Progenitor cell of endocrine pancreas (in vitro differentiated cells): ENCODE data around the gene NPR3. TPM values are rescaled to one million over a fixed set of nuclear protein-coding genes. Genes with fewer than 3 reads are reported as not detected.

ENCODE experiments used
- DNase-seq: peaks from one replicate; pipeline ENCODE4 v3.0.0; 2021; ENCODE audit warnings: low spot score; ENCODE audit not compliant: unreplicated experiment
- H3K27ac Mint-ChIP-seq: 2 replicates; pipeline ENCODE4 v1.8.0; 2021; ENCODE audit warnings: mild to moderate bottlenecking, moderate library complexity, mixed read lengths
- H3K27me3 Mint-ChIP-seq: 2 replicates; pipeline ENCODE4 v1.8.0; 2021; ENCODE audit warnings: mixed read lengths
- H3K36me3 Mint-ChIP-seq: 2 replicates; pipeline ENCODE4 v1.8.0; 2022; ENCODE audit warnings: mixed read lengths; ENCODE audit not compliant: insufficient read depth
- H3K4me1 Mint-ChIP-seq: 2 replicates; pipeline ENCODE4 v1.8.0; 2021; ENCODE audit warnings: low read depth, mixed read lengths
- H3K4me3 Mint-ChIP-seq: 2 replicates; pipeline ENCODE4 v1.8.0; 2021; ENCODE audit warnings: low read depth, mild to moderate bottlenecking, moderate library complexity, mixed read lengths
- H3K9me3 Mint-ChIP-seq: 2 replicates; pipeline ENCODE4 v1.8.0; 2021; ENCODE audit warnings: low read depth, mixed read lengths
- CTCF ChIP-seq: fragments of 200-600 bp; sonication (generic); IDR thresholded peaks from one replicate; pipeline ENCODE4 v1.5.0; 2021; ENCODE audit warnings: antibody characterized with exemption, mild to moderate bottlenecking; ENCODE audit not compliant: unreplicated experiment
- total RNA-seq: library from RNA; stranded (reverse); gene quantifications from 2 replicates; pipeline ENCODE4 v1.2.1, GENCODE V29; 2021

NPR3 gene
- total RNA-seq, 1 donor from 2014 or later = 1.0 TPM

GRCh38 chr5:32770444-32770843, 59.3 kb downstream of the NPR3 start:
- no peak overlapping the region for H3K27ac Mint-ChIP-seq
- no peak for DNase-seq
- H3K27me3 Mint-ChIP-seq = peaks cover 7% of the 10 kb centered on the region
- no peaks in the 10 kb centered on the region for H3K4me1 Mint-ChIP-seq
- no peaks in the 10 kb centered on the region for H3K36me3 Mint-ChIP-seq
- H3K4me3 Mint-ChIP-seq = no peak overlapping the region
- TF ChIP-seq CTCF = no peak
- no peaks in the 10 kb centered on the region for H3K9me3 Mint-ChIP-seq

- Mint-ChIP-seq H3K27me3 (peaks cover 7% of the 10 kb centered on the region), H3K27ac (no peak overlapping the region)
These were observed 59.9 kb downstream of the NPR3 start for GRCh38 chr5:32771037-32771436.

GRCh38 chr5:32773944-32774343, 62.8 kb downstream of the NPR3 start:
- TF ChIP-seq CTCF = no peak
- Mint-ChIP-seq H3K27me3 (peaks cover 7% of the 10 kb centered on the region), H3K36me3 (no peaks in the 10 kb centered on the region), H3K9me3 (no peaks in the 10 kb centered on the region), H3K4me1 (peaks cover 2% of the 10 kb centered on the region), H3K4me3 (no peak overlapping the region), H3K27ac (no peak overlapping the region)
- DNase-seq = no peak

More at GRCh38 chr5:32771037-32771436, 59.9 kb downstream of the NPR3 start:
- no peak for DNase-seq
- no peak for TF ChIP-seq CTCF
- Mint-ChIP-seq H3K4me1 (no peaks in the 10 kb centered on the region), H3K36me3 (no peaks in the 10 kb centered on the region), H3K4me3 (no peak overlapping the region), H3K9me3 (no peaks in the 10 kb centered on the region)

- Mint-ChIP-seq H3K9me3 (no peaks in the 10 kb centered on the region), H3K36me3 (no peaks in the 10 kb centered on the region), H3K27me3 (peaks cover 4% of the 10 kb centered on the region), H3K4me1 (peaks cover 5% of the 10 kb centered on the region), H3K27ac (no peak overlapping the region), H3K4me3 (no peak overlapping the region)
- no peak for DNase-seq
- TF ChIP-seq CTCF = no peak
These were observed 65.1 kb downstream of the NPR3 start for GRCh38 chr5:32776200-32776599.

- no peak overlapping the region for H3K4me3 Mint-ChIP-seq
- no peaks in the 10 kb centered on the region for H3K9me3 Mint-ChIP-seq
- no peak overlapping the region for H3K27ac Mint-ChIP-seq
- no peak for TF ChIP-seq CTCF
- DNase-seq = no peak
- H3K36me3 Mint-ChIP-seq = no peaks in the 10 kb centered on the region
- peaks cover 5% of the 10 kb centered on the region for H3K4me1 Mint-ChIP-seq
- peaks cover 9% of the 10 kb centered on the region for H3K27me3 Mint-ChIP-seq
These were observed 66.1 kb downstream of the NPR3 start for GRCh38 chr5:32777222-32777621.
